ENCODE measurements around the gene PARD3B. TPM values are rescaled to one million over a fixed set of nuclear protein-coding genes. Genes with fewer than 3 reads are reported as not detected.

PARD3B gene
- total RNA-seq, 1 experiment from 2014 or later, result 7.6 TPM

GRCh38 chr2:205535001-205535400, 989.7 kb downstream of the PARD3B start:
- H3K4me1 ChIP-seq (ENCODE audit: insufficient read depth, low read length, poor library complexity, severe bottlenecking), result no peaks in the 10 kb centered on the region
- no peaks in the 10 kb centered on the region for H3K27me3 ChIP-seq (replicated peaks; ENCODE audit: insufficient read depth, low read depth, low read length, poor library complexity)
- intact Hi-C loops (cut with micrococcal nuclease; ENCODE audit: unreplicated experiment), result no loop called here
- no TSS peak for BruUV-seq (replicated peaks)
- POLR2A ChIA-PET (ENCODE audit: low non-redundant PET), result no interaction called here
- no peak for DNase-seq (ENCODE audit: low spot score)
- H3K36me3 ChIP-seq (ENCODE audit: insufficient read depth, low read length, poor library complexity, severe bottlenecking), result no peaks in the 10 kb centered on the region
- CTCF ChIA-PET, result no interaction called here
- no peaks in the 10 kb centered on the region for H3K9me3 ChIP-seq (ENCODE audit: low read depth, low read length, poor library complexity, severe bottlenecking)
- TF ChIP-seq EZH2 (IDR thresholded peaks at IDR 0.05; ENCODE audit: borderline replicate concordance, low read depth, low read length, poor library complexity, severe bottlenecking) (no peak), CTCF (conservative IDR thresholded peaks at IDR 0.05; ENCODE audit: low read depth, low read length) (no peak)
- no peak overlapping the region for H3K27ac ChIP-seq (ENCODE audit: low read depth, low read length, poor library complexity, severe bottlenecking)
- no peak overlapping the region for H3K4me3 ChIP-seq (ENCODE audit: low read depth, low read length, poor library complexity, severe bottlenecking)

- POLR2A ChIA-PET (ENCODE audit: low non-redundant PET), result interaction anchor here (0.6 kb wide), 1 partner anchor 342 kb away, joined by 4 read pairs; no protein-coding TSS in a partner anchor
- no TSS peak for BruUV-seq (replicated peaks)
- CTCF ChIA-PET, result no interaction called here
- H3K27ac ChIP-seq (ENCODE audit: low read depth, low read length, poor library complexity, severe bottlenecking), result no peak overlapping the region
- no peaks in the 10 kb centered on the region for H3K27me3 ChIP-seq (replicated peaks; ENCODE audit: insufficient read depth, low read depth, low read length, poor library complexity)
- DNase-seq (ENCODE audit: low spot score), result no peak
- no peaks in the 10 kb centered on the region for H3K4me1 ChIP-seq (ENCODE audit: insufficient read depth, low read length, poor library complexity, severe bottlenecking)
- H3K36me3 ChIP-seq (ENCODE audit: insufficient read depth, low read length, poor library complexity, severe bottlenecking), result no peaks in the 10 kb centered on the region
- H3K4me3 ChIP-seq (ENCODE audit: low read depth, low read length, poor library complexity, severe bottlenecking), result no peak overlapping the region
- H3K9me3 ChIP-seq (ENCODE audit: low read depth, low read length, poor library complexity, severe bottlenecking), result no peaks in the 10 kb centered on the region
- intact Hi-C loops (cut with micrococcal nuclease; ENCODE audit: unreplicated experiment), result no loop called here
- TF ChIP-seq CTCF (conservative IDR thresholded peaks at IDR 0.05; ENCODE audit: low read depth, low read length), result 0 out of 2 replicates have a peak, but pooled peaks have one; percentile 9
- no peak for TF ChIP-seq EZH2 (IDR thresholded peaks at IDR 0.05; ENCODE audit: borderline replicate concordance, low read depth, low read length, poor library complexity, severe bottlenecking)
Measured at GRCh38 chr2:205539603-205540002, 994.3 kb downstream of the PARD3B start.

DNA sequence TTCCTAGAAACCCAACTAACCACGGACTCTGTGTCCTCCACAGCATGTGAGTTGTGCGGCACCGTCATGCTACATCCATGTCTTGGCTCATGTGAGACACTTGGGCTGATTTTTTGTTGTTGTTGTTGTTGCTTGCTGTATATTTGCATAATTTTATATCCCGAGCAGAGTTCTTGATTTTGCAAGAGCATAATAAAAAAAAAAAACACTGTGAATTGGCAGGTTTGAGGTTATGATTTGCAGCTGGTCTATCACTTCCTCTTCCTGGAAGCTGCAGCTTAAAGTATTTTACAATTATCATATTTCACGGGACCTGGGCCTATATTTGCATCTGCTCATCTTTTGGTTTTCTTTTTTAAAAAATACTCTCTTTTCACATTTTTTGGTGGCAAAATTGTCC, 994.8 kb downstream of the PARD3B start:
- ChIA-PET CTCF (no interaction called here), POLR2A (ENCODE audit: low non-redundant PET) (no interaction called here)
- no TSS peak for BruUV-seq (replicated peaks)
- intact Hi-C loops (cut with micrococcal nuclease; ENCODE audit: unreplicated experiment), result no loop called here
- no peaks in the 10 kb centered on the region for H3K4me1 ChIP-seq (ENCODE audit: insufficient read depth, low read length, poor library complexity, severe bottlenecking)
- H3K36me3 ChIP-seq (ENCODE audit: insufficient read depth, low read length, poor library complexity, severe bottlenecking), result no peaks in the 10 kb centered on the region
- no peak overlapping the region for H3K4me3 ChIP-seq (ENCODE audit: low read depth, low read length, poor library complexity, severe bottlenecking)
- no peaks in the 10 kb centered on the region for H3K27me3 ChIP-seq (replicated peaks; ENCODE audit: insufficient read depth, low read depth, low read length, poor library complexity)
- no peak for TF ChIP-seq EZH2 (IDR thresholded peaks at IDR 0.05; ENCODE audit: borderline replicate concordance, low read depth, low read length, poor library complexity, severe bottlenecking)
- TF ChIP-seq CTCF (conservative IDR thresholded peaks at IDR 0.05; ENCODE audit: low read depth, low read length), result no peak
- no peak overlapping the region for H3K27ac ChIP-seq (ENCODE audit: low read depth, low read length, poor library complexity, severe bottlenecking)
- no peak for DNase-seq (ENCODE audit: low spot score)
- no peaks in the 10 kb centered on the region for H3K9me3 ChIP-seq (ENCODE audit: low read depth, low read length, poor library complexity, severe bottlenecking)

Data from A673 (cell line).